Esophagus muscularis mucosa (tissue), 4 donors: Measurements from ENCODE around the gene TMEM17. TPM values are rescaled to one million over a fixed set of nuclear protein-coding genes. Genes with fewer than 3 reads are reported as not detected.
"Not testable (repeated sequence)": the region's sequence is repeated elsewhere in the genome, so short reads cannot be mapped to it uniquely, and the experiment has no call there.

Experiments used
- DNase-seq: peaks from one replicate; pipeline ENCODE4 v3.0.0-alpha.2; 2017; ENCODE audit errors: extremely low spot score
- H3K27ac ChIP-seq, 4 donors: fragments of 200-600 bp; sonication (generic); replicated peaks in 1 of 4; 1 replicate in 3 of 4; 2 replicates in 1 of 4; pipeline ENCODE4 v1.5.1; 2016 to 2019; ENCODE audit warnings: mild to moderate bottlenecking in 1 of 4
- H3K27me3 ChIP-seq, 4 donors: fragments of 200-600 bp; sonication (generic); one replicate each; pipeline versions ENCODE4 v1.5.1 to v1.6.0; 2016 to 2019
- H3K36me3 ChIP-seq, 4 donors: fragments of 200-600 bp; sonication (generic); one replicate each; pipeline ENCODE4 v1.5.1; 2016 to 2019
- H3K4me1 ChIP-seq, 4 donors: fragments of 200-600 bp; sonication (generic); one replicate each; pipeline ENCODE4 v1.5.1; 2016 to 2019
- H3K4me3 ChIP-seq, 4 donors: fragments of 200-600 bp; sonication (generic); 1 replicate in 2 of 4; 2 replicates in 2 of 4; pipeline ENCODE4 v1.5.1; 2016 to 2019; ENCODE audit warnings: mild to moderate bottlenecking in 4 of 4, moderate library complexity in 1 of 4
- H3K9me3 ChIP-seq, 4 donors: fragments of 200-600 bp; sonication (generic); 1 replicate in 3 of 4; 2 replicates in 1 of 4; pipeline ENCODE4 v1.5.1; 2016 to 2019
- EP300 ChIP-seq: sonication (generic); formaldehyde crosslinking; IDR thresholded peaks from one replicate; pipeline ENCODE4 v1.6.1; 2017; ENCODE audit warnings: antibody characterized with exemption
- POLR2A ChIP-seq: fragments of 450-650 bp; IDR thresholded peaks from one replicate; pipeline ENCODE4 v1.6.1; 2017; ENCODE audit warnings: antibody characterized with exemption, moderate library complexity, mild to moderate bottlenecking, low read depth
- POLR2AphosphoS5 ChIP-seq, 2 donors: sonication (generic); formaldehyde crosslinking; IDR thresholded peaks; one replicate each; pipeline ENCODE4 v1.6.1; 2017; ENCODE audit warnings: antibody characterized with exemption in 2 of 2
- WGBS: methylation state at CpG from one replicate; pipeline ENCODE4 v1.1.5; 2018; 5-methylcytosine and 5-hydroxymethylcytosine counted together
- intact Hi-C: fragments of 100-400 bp; cut with DNase I; formaldehyde crosslinking; loops from one replicate; pipeline ENCODE4 v1.15.1; 2023
- total RNA-seq, 4 donors: library from RNA; depleted of rRNA; stranded (reverse); fragments of >200 nt; gene quantifications; one replicate each; pipeline versions ENCODE4 v1.1.0 to v1.2.1, GENCODE V29; 2016
- TF ChIP-seq, protein P1 (sequence below), 3 experiments: fragments of 200-600 bp in 2 of 3; fragments of 450-650 bp in 1 of 3; sonication (generic) in 2 of 3; IDR thresholded peaks; one replicate each; pipeline ENCODE4 v1.5.1; 2017 to 2019; ENCODE audit warnings: antibody characterized with exemption in 3 of 3, mild to moderate bottlenecking in 2 of 3, moderate library complexity in 1 of 3

TMEM17 gene
- total RNA-seq, 4 donors from 2014 or later = 1.9 to 3.8 (median 2.4) TPM

DNA sequence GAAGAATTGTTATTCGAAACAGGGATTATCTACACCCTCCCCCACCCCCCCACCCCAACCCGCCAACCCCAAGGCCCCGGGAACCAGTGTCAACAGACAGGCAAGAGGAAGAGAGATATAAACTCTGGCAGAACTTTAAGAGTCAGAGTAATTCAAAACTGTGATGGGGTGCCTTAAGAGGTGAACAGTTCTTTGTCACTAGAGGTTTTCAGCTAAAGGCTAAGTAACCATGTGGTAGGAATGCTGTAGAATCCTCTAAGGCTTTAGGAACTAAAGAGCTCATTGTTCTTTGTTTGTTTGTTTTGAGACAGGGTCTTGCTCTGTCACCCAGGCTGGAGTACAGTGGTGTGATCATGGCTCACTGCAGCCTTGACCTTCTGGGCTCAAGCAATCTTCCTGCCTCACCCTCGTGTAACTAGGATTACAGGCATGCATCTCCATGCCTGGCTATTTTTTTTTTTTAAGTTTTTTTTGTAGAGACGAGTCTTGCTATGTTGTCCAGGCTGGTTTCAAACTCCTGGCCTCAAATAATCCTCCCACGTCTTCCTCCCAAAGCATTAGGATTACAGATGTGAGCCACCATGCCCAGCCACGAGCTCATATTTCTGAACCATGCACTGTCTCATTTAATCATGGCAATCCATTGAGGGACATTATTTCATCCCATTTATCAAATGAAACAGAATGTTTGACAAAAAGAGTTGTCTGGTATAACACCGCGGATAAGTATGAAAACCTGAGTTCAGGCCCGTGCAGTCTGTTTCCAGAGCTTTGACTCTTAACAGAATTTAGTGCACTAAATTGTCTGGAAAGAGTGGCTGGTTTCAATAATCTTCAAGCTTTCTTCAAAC lies 20.8 kb upstream of the TMEM17 start:
- Histone ChIP-seq H3K4me3 (no peak overlapping the region), H3K36me3 (no peaks in the 10 kb centered on the region), H3K4me1 (peaks cover 0 to 23% (median 20%) of the 10 kb centered on the region in 4 donors), H3K9me3 (no peaks in the 10 kb centered on the region), H3K27me3 (no peaks in the 10 kb centered on the region), H3K27ac (peak overlapping the region in 2 of 4 donors; percentile 41 to 44)
- intact Hi-C loops = no loop called here
- no peak for DNase-seq
- WGBS = 54% methylated on average over 10 of the region's 10 CpGs
- no peak for TF ChIP-seq POLR2A
- no peak for TF ChIP-seq EP300
- TF ChIP-seq, protein P1, sequence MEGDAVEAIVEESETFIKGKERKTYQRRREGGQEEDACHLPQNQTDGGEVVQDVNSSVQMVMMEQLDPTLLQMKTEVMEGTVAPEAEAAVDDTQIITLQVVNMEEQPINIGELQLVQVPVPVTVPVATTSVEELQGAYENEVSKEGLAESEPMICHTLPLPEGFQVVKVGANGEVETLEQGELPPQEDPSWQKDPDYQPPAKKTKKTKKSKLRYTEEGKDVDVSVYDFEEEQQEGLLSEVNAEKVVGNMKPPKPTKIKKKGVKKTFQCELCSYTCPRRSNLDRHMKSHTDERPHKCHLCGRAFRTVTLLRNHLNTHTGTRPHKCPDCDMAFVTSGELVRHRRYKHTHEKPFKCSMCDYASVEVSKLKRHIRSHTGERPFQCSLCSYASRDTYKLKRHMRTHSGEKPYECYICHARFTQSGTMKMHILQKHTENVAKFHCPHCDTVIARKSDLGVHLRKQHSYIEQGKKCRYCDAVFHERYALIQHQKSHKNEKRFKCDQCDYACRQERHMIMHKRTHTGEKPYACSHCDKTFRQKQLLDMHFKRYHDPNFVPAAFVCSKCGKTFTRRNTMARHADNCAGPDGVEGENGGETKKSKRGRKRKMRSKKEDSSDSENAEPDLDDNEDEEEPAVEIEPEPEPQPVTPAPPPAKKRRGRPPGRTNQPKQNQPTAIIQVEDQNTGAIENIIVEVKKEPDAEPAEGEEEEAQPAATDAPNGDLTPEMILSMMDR (IDR thresholded peaks at IDR 0.05) = no peak
- TF ChIP-seq POLR2AphosphoS5 (IDR thresholded peaks at IDR 0.05) = no peak

DNA sequence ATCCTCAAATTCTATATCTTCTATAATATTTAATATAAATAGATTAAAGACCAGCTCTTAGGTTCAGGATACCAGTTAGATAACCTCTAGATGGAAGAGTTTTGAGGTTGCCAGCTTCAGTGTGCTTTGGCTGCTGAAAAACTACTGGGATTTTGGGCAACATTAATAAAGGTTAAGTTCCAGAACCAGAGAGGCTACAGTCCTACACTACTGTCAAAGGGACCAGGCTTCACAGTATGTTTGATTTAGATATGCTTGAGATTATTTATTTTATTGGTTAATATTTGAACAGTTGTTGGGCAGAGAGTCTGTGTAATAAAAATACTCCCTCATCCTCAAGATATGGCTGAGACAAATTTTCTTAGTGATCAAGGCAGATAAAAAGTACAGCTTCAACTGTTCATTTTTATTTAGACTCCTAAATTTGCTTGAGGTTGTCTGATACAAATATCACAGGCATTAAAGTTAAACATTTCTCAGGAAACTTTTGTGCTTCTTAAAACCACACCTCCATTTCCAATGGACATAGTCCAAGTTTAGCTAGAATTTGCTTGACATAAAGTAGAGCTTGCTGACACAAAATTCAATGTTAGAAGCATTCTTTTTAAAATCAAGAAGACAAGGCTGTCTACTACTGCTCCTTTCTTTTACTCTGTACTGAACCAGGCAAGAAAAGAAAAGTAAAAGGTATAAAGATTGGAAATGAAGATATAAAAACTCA lies 19.7 kb upstream of the TMEM17 start:
- no peaks in the 10 kb centered on the region for H3K36me3 ChIP-seq
- no peaks in the 10 kb centered on the region for H3K9me3 ChIP-seq
- peaks cover 0 to 23% (median 20%) of the 10 kb centered on the region in 4 donors for H3K4me1 ChIP-seq
- H3K4me3 ChIP-seq = no peak overlapping the region
- H3K27me3 ChIP-seq = no peaks in the 10 kb centered on the region
- intact Hi-C loops = no loop called here
- TF ChIP-seq, protein P1 (IDR thresholded peaks at IDR 0.05) = no peak
- TF ChIP-seq POLR2A (no peak), EP300 (no peak), POLR2AphosphoS5 (IDR thresholded peaks at IDR 0.05) (no peak)
- peak overlapping the region in 2 of 4 donors; percentile 41 to 44 for H3K27ac ChIP-seq
- DNase-seq = no peak

DNA sequence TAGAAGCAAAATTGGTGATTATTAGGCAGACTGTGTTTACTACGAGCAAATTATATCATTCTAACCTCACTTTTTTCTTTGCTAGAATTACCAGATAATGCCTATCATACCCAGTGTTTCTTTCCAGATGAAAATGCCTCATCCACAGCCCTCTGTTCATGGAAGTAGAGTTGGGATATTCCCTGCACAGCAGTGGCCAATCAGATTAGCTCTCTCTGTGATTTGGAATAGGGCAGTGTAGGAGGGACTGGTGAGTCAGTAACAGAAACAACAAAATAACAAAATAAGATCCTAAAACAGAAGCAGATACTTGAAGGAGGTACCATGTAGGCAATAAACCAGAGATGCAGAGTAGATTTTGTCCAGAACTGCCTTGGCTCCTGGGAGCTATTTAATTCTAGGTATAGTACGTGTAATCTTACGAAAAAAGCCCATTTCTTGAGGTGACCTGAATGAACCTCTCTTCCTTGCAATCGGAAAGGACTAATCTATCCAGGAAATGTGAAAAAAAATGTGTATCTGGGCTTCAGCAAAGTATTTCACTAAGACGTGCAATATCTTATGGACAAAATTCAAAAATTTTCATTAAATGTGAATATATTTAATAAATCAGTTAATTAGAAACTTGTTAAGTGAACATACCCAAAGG lies 18.4 kb upstream of the TMEM17 start:
- DNase-seq = no peak
- TF ChIP-seq EP300 (no peak), POLR2AphosphoS5 (IDR thresholded peaks at IDR 0.05) (no peak), POLR2A (no peak)
- TF ChIP-seq, protein P1 (IDR thresholded peaks at IDR 0.05) = no peak
- H3K9me3 ChIP-seq = no peaks in the 10 kb centered on the region
- WGBS = 91% methylated on average over 5 of the region's 5 CpGs
- H3K4me1 ChIP-seq = peaks cover 0 to 23% (median 20%) of the 10 kb centered on the region in 4 donors
- H3K36me3 ChIP-seq = no peaks in the 10 kb centered on the region
- intact Hi-C loops = no loop called here
- H3K4me3 ChIP-seq = no peak overlapping the region
- H3K27me3 ChIP-seq = no peaks in the 10 kb centered on the region
- no peak overlapping the region for H3K27ac ChIP-seq

DNA sequence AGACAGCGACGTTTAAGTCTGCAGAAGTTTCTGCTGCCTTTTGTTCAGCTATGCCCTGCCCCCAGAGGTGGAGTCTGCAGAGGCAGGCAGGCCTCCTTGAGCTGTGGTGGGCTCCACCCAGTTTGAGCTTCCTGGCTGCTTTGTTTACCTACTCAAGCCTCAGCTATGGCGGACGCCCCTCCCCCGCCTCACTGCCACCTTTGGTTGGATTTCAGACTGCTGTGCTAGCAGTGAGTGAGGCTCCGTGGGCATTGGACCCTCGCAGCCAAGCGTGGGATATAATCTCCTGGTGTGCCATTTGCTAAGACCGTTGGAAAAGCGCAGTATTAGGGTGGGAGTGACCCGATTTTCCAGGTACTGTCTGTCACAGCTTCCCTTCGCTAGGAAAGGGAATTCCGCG lies 15.1 kb upstream of the TMEM17 start:
- H3K9me3 ChIP-seq, H3K27ac ChIP-seq, DNase-seq, H3K4me3 ChIP-seq, intact Hi-C loops, H3K36me3 ChIP-seq, H3K4me1 ChIP-seq, H3K27me3 ChIP-seq: not testable (repeated sequence)
- WGBS = 89% methylated on average over 12 of the region's 14 CpGs

DNA sequence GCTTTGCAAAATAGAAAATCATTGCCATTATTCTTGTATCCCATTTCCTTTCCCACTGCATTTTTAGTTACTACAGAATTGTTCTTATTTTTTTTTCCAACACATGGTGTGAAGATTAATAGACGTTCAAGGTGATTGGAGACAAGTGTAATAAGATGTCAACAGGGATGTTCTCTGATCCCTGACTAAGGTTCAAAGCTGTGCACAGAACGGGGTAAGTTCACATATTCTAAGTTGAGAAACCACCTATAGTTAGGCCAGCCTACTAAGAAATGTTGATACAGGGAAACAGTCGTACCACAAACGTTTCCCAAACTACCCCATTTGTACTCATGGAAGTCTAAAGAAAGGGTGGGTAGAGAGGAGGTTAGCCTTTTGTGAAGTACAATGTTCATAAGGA lies 6.4 kb upstream of the TMEM17 start:
- DNase-seq = no peak
- H3K4me3 ChIP-seq = no peak overlapping the region
- H3K9me3 ChIP-seq = no peaks in the 10 kb centered on the region

More for the DNA sequence above, 6.4 kb upstream of the TMEM17 start:
- peaks cover 0 to 1% (median 0%) of the 10 kb centered on the region in 4 donors for H3K4me1 ChIP-seq
- no peak overlapping the region for H3K27ac ChIP-seq
- no peaks in the 10 kb centered on the region for H3K27me3 ChIP-seq
- intact Hi-C loops = no loop called here
- no peaks in the 10 kb centered on the region for H3K36me3 ChIP-seq
- TF ChIP-seq POLR2A = no peak
- TF ChIP-seq, protein P1 (IDR thresholded peaks at IDR 0.05) = no peak
- no peak for TF ChIP-seq POLR2AphosphoS5 (IDR thresholded peaks at IDR 0.05)
- TF ChIP-seq EP300 = no peak
- 86% methylated on average over 4 of the region's 4 CpGs for WGBS
